Measurements from ENCODE around the gene PODN.

GRCh38 chr1:53094533-53094919 lies 32.5 kb downstream of the PODN start:
- TF ChIP-seq GATA2 (IDR thresholded peaks at IDR 0.05; ENCODE audit: low read depth, low read length) (no peak), GATA3 (IDR thresholded peaks at IDR 0.05; ENCODE audit: low read depth, low read length) (no peak)

Measured in SH-SY5Y (cell line).